Heart left ventricle (tissue), 13 donors: ENCODE results near the gene TAF1D.

Experiments
- CTCF ChIP-seq, 12 donors: fragments of 200-600 bp; sonication (generic) in 4 of 12; IDR thresholded peaks; one replicate each; pipeline versions ENCODE4 v1.5.0 to v1.8.0; 2018 to 2022; ENCODE audit warnings: antibody characterized with exemption in 12 of 12, mild to moderate bottlenecking in 5 of 12
- POLR2A ChIP-seq, 2 donors: fragments of 450-650 bp; IDR thresholded peaks; one replicate each; pipeline ENCODE4 v1.6.1; 2017; ENCODE audit warnings: antibody characterized with exemption in 2 of 2, mild to moderate bottlenecking in 2 of 2, moderate library complexity in 2 of 2
- donor health status: ischemic (EF 13 %, LVEDD 7.1; RV severe dilation, severe dysfunction).
- donor health status: DM: no; HTN: yes; CAD: no.
- donor health status: DM: no; HTN: no; CAD: no.
- donor health status: ischemic (EF 25% LVEDD 6.9; RV normal size, moderate dysfunction).
- donor health status: ischemic (EF 25% LVEDD 5.7; RV mildly dilated, moderate dysfunction).
- donor health status: ischemic (EF 35%, LVEDD 5.7; RV mildly dilated, moderate dysfunction).
- donor health status: nonischemic (EF 11% LVEDD 7.7; RV severe dilation, severe dysfunction).
- donor health status: DM: yes; HTN: yes; CAD: no.
- donor health status: PGD.
- donor health status: ischemic (EF 29% LVEDD 5.4; RV normal size, mild dysfunction).
- donor health status: nonischemic (EF 23%, LVEDD 6.1; RV moderate dilation, normal function).

GRCh38 chr11:93737904-93738612 is 3.2 kb downstream of the TAF1D start:
- TF ChIP-seq CTCF (IDR thresholded peaks at IDR 0.05) (no peak), POLR2A (IDR thresholded peaks at IDR 0.05) (no peak)
